ENCODE measurements around the gene PROX1. TPM values are rescaled to one million over a fixed set of nuclear protein-coding genes. Genes with fewer than 3 reads are reported as not detected.

PROX1 gene, protein sequence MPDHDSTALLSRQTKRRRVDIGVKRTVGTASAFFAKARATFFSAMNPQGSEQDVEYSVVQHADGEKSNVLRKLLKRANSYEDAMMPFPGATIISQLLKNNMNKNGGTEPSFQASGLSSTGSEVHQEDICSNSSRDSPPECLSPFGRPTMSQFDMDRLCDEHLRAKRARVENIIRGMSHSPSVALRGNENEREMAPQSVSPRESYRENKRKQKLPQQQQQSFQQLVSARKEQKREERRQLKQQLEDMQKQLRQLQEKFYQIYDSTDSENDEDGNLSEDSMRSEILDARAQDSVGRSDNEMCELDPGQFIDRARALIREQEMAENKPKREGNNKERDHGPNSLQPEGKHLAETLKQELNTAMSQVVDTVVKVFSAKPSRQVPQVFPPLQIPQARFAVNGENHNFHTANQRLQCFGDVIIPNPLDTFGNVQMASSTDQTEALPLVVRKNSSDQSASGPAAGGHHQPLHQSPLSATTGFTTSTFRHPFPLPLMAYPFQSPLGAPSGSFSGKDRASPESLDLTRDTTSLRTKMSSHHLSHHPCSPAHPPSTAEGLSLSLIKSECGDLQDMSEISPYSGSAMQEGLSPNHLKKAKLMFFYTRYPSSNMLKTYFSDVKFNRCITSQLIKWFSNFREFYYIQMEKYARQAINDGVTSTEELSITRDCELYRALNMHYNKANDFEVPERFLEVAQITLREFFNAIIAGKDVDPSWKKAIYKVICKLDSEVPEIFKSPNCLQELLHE
- 1 to 10 TPM; 6.8 to 9.9 (median 7.8) TPM for polyA plus RNA-seq (ENCODE audit: insufficient read length in 4 of 4)

DNA sequence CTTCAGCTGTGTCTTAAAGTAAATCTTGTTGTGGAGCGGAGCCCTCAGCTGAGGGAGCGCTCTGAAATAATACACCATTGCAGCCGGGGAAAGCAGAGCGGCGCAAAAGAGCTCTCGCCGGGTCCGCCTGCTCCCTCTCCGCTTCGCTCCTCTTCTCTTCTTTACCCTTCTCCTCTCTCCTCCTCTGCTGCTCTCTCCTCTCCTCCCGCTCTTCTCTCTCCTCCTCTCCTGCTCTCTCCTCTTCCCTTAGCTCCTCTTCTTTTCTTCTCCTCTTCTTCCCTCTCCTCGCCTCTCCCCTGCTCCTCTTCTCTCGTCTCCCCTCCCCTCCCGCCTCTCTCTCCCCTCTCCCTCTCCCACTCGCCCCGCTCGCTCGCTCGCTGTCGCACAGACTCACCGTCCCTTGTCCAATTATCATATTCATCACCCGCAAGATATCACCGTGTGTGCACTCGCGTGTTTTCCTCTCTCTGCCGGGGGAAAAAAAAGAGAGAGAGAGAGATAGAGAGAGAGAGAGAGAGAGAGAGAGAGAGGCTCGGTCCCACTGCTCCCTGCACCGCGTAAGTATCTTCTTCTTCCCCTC, at the start of gene PROX1:
Gene PROX1, plus strand, starts transcription at position 47 of the 580 bp plus-strand sequence. CDS start 8,563 bp downstream, outside the sequence.
- peak in 3 of 4 donors; percentile 83 to 89 (median 86) for DNase-seq (ENCODE audit: low read depth in 4 of 4, low spot score in 3 of 4)

DNA sequence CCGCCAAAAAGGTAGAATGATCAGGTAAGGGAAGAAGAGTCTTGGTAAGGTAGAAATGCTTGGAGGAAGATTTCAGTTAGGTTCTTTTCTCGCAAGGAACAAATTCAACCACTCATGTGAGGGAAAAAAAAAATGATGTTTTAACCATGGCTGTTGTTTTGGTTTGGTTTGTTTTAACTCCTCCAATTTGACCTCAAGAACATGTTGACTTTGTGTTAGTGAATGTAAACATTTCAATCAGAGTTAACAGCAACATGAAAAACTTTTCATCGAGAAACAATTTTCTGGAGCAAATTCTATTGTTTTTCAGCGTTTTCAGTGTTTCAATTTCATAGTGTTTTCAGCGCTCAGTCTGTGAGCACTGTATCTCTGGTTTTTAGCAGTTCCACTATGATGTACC, 49.0 kb upstream of the PROX1 start:
- no peak for DNase-seq (ENCODE audit: low read depth in 4 of 4, low spot score in 3 of 4)

DNA sequence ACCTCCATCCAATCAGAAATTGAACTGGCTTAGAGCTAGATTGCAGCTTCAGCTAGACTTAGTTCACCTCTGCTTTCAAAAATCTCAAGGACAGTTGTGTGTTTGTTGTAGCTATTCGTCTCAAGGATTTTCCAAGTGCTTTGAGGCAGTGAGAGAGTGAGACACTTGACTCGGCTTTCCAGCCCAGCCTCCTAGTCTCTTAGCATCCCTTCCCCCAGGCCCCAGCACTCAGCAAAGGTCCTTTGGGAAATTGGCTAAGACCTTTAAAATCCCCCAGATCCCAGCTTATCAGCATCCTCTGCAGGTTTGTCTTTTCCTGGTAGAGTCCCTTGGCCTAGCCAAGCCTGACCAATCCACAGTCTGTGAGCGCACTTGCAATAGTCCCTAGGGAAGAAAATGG, 47.9 kb upstream of the PROX1 start:
- no peak for DNase-seq (ENCODE audit: low read depth in 4 of 4, low spot score in 3 of 4)

DNA sequence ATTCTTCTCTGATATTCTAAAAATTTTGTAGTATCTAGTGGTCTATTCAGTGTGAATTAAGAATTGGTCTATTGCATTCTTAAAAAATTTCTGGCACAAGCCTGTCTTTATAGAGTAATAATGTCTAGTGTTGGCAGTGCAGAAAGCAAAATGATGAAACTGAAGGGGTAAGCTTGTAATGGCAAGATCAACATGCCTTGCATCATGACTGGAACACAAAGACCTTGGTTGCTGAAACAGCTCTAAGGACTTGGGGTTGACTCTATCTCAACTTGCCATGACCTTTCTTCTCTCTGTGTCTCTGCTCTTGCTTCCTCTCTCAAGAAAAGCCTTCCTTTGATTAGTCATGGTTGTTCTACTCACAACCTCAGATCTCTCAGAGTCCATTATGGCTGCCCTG, 46.8 kb upstream of the PROX1 start:
- DNase-seq (ENCODE audit: low read depth in 4 of 4, low spot score in 3 of 4) = no peak

DNA sequence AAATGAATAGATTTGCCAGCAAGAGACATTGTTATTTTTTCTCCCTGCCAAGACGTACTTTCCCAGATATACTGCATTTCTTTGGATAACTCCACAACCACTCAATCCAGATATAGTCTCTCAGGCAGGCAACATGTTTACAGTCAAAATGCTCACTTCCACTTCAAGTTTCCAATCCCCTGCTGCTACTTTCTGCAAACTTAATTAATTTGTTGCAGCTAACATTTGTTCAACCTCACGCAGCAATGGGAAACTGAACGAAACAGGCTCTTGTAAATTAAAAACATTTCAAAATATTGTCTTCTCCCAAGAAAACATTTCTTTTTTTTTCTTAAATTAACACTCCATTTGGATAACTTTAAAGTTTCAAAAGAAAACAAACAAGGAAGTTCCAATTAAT, 45.7 kb upstream of the PROX1 start:
- DNase-seq (ENCODE audit: low read depth in 4 of 4, low spot score in 3 of 4) = no peak

DNA sequence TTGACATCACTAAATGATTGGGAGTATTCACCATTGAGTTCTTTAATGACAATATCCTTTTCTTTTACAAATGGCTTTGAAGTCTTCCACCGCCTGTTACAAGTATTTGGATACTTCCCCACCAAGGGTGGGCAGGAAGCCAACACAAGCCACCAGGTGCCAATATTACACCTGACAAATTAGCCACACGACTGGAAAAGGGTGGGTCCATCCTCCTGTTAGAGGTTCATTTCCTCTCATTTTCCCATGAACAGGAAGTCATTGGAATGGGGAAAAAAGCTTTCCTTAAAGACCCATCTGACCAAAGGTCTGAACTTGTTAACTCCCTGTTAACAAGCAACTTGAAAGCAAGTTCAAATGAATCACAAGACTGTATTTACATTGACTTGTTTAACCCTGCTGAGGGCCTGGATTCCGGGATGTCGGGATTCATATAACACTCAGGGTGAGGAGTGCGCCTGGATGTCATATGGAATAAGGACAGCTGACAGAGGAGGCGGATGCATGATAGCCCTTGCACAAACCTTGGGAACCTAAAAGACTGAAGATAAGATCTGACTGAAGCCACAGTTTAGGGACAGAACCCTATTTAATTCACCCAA, 40.5 kb upstream of the PROX1 start:
- DNase-seq (ENCODE audit: low read depth in 4 of 4, low spot score in 3 of 4) = no peak

DNA sequence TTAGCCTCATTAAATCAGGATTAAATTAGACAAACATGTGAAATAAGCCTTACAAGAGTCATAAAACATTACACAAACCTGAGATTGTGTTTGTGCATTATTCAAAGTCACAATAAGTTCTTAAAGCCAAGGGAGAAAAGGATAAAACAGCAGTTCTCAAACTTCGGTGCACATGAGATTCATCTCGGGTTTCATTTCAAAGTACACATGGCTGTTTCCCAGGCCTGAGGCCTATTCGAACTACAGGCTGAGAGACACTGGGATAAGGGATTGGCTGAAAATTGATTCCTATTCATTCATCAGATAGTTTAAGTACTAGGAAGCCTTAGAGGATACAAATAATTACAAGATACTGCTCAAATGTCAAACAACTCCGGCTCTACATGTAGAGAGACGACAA, 35.9 kb upstream of the PROX1 start:
- no peak for DNase-seq (ENCODE audit: low read depth in 4 of 4, low spot score in 3 of 4)

DNA sequence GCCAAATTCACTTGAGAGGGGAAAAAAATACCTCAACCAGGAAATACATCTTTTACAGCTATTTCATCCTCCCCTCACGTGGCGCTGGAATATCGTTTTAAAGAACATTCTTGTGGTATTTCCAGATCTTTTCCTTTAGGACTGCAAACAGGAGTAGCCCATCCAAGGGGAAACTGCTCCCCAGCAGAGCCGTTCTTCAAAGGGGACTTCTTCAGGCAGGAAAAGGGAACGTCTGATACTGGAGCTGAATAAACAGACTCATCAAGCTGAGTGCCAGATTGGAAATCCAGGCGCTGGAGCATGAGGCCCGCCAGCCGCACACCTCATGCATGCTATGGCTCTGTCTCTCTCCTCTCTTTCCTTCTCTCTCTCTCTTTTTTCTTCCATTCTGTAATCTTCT, 34.0 kb upstream of the PROX1 start:
- no peak for DNase-seq (ENCODE audit: low read depth in 4 of 4, low spot score in 3 of 4)

DNA sequence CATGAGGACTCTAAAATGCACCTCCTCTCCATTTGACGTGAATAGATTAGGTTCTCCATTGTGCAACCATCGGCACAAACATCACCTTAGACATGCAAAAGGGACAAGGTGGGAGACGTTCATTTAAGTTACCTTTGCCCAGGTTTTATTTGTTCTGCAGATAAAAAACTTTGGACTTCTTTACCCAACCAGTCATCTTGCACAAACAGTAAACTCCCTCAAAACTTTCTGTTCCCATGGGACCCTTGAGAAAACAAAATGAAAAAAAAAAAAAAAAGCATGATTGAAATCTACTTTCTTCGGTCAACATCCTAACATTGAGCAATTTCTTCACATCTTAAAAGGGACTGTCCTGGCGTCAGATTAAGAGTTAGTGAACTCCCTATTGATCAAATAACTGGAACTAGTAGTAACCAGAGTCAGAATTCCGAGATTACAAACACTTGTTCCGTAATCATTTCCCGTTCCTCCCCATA, 31.4 kb upstream of the PROX1 start:
- DNase-seq (ENCODE audit: low read depth in 4 of 4, low spot score in 3 of 4) = no peak

DNA sequence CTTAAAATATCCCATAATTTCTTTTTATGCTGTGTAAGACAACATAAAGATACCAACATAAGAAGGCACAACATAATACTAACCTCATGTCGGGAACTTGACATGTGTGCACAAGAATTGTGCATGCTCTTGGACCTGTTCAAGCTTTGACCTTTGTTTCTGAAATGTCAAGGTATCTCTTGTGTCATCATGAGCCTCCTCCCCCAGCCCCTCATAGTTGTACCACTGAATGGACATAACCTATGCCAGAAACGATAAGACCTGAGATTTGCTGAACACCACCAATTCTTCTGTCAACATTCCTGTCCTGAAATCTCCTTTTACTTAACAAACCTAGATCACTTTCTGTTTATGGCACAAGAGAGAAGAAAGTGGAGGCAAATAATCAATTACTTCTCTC, 29.4 kb upstream of the PROX1 start:
- DNase-seq (ENCODE audit: low read depth in 4 of 4, low spot score in 3 of 4) = no peak

DNA sequence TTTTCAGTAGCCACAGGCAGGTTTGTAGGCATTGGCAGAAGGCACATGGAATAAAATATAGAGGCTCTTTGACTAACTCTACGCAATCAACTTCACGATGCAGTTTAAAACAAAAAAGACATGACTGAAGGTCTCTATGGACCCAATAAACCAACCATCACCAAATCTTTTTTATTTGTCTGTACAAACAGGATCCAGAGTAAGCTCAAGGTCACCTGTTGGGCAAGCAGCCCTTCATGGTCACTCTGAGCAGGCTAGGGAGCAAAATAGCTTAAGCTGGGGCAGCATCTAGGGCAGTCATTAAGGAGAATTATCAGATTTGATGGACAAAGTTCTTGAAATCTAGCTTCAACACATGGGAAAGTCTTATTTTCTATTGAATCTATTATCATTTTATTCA, 26.8 kb upstream of the PROX1 start:
- no peak for DNase-seq (ENCODE audit: low read depth in 4 of 4, low spot score in 3 of 4)

DNA sequence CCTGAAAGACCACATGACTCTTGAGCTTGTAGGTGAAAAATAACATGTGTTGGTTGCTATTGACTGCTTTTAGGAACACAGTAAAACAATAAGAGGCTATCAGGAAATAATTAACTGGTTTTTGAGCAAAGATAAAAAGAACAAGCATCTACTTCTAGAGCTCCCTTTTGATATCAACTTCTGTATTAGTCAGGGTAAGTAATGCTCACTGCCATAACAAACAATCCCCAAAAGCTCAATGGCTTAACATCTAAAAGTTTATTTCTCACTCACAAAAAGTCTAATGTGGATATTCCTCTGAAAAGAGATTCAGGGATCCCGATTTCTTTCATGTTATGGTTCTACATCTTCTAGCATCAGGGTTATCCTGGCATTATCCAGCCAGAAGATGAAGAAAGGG, 25.3 kb upstream of the PROX1 start:
- no peak for DNase-seq (ENCODE audit: low read depth in 4 of 4, low spot score in 3 of 4)

DNA sequence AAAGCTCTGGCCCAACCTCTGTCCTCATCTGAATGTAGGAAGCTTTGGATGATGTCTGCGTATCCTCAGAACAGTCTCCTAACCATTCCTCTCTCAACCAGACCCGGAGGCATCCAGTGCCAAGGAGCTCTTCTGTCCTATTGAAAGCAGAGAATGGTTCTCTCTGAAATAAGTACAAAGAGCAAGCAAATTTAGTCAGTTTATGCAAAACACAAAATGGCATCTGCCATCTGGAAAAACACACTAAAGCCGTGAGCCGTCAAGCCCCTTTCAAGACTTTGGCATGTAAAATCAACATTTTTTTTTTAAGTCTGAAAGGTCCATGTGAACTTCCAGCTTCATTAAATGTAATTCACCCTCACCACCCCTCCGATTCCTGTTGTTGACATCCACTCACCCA, 21.7 kb upstream of the PROX1 start:
- DNase-seq (ENCODE audit: low read depth in 4 of 4, low spot score in 3 of 4) = no peak

DNA sequence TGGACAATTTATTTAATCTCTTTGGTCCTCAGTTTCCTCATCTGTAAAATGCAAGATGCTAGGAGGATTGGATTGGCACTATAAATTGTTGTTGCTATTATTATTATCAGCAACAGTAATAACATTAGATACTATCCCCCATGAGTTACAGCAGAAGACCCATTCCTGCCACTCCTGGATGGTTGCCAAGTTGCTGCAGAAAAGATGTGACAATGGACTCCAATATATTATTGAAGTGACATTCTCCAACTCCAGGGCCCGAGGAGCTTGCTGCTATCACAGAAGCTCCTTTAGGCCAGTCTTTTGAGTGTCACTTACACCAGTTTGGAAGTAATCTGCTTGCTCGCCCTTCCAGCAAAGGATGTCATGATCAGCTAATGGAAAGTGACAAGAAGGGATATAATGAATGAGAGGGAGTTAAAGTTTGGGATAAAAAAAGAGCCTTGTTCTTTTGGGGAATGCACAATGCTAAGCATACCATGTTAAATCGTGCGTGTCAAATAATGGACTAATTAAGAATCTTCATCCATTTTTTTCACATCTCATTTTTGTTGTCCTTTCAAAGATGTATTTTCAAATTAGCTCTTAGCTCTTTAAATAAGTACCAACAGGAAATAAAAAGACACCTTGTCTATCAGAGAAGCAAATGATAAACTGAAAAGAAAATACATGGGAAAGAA, 19.5 kb upstream of the PROX1 start:
- no peak for DNase-seq (ENCODE audit: low read depth in 4 of 4, low spot score in 3 of 4)

DNA sequence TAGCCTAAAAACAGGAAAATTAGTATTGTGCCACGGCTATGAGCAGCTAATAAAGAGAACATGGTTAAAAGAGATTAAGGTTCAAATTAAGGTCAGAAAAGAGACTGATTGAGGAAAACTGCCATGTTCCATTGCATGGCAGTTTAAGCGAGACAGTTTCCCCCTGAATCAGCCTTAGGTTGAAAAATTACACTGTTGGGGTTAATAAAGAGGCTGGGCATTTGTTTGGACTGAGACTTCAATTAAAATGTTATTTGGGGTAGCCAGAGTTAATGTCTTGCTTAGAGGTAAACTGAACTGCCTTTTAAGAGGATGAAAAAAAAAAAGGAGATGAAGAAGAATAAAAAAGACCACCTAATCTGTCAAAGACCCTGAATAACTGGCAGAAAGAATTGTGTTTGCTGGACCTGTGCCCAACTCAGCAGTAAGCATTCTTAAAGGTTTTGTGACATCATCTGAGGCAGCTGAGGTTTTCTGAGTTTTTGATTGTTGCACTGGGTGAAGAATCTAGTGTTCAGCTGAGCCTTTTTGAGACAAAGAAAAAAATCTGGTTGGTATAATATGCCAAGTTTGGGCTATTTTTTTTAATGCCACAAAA, 17.7 kb upstream of the PROX1 start:
- no peak for DNase-seq (ENCODE audit: low read depth in 4 of 4, low spot score in 3 of 4)

DNA sequence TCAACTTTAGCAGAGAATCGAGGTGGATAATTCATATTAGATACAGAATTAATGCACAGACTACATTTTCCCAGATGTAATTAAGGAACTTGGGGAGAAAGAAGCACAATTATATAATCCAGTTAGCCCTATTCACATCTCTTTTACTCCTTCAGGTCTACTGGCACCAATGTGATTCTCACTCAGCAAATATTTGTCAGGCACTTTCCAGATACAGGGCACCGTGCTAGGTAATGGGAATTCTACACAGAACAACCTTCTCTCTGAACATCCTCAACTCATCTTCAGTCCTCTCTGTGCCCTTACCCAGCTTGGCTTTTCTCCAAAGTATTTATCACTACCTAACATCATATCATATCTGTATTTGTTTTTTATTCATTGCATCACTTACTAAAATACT, 15.6 kb upstream of the PROX1 start:
- DNase-seq (ENCODE audit: low read depth in 4 of 4, low spot score in 3 of 4) = no peak

DNA sequence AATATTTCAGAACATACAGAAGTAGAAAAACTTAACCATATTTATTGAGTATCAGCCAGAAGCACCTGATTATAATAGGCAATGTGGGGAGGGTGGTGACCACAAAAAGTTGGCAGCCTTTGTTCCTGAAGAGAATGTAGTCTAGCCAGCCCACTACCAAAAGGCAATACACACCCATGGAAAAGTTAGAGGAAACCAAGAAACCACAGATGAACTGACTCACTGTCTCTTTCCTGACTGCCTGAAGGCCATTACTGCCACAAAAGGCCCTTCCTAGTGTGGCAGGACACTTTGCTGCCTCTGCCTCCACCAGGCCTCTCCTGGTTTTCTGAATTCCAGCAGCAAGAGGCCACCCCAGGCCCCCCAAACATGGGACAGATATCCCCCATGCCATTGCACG, 14.6 kb upstream of the PROX1 start:
- DNase-seq (ENCODE audit: low read depth in 4 of 4, low spot score in 3 of 4) = no peak

DNA sequence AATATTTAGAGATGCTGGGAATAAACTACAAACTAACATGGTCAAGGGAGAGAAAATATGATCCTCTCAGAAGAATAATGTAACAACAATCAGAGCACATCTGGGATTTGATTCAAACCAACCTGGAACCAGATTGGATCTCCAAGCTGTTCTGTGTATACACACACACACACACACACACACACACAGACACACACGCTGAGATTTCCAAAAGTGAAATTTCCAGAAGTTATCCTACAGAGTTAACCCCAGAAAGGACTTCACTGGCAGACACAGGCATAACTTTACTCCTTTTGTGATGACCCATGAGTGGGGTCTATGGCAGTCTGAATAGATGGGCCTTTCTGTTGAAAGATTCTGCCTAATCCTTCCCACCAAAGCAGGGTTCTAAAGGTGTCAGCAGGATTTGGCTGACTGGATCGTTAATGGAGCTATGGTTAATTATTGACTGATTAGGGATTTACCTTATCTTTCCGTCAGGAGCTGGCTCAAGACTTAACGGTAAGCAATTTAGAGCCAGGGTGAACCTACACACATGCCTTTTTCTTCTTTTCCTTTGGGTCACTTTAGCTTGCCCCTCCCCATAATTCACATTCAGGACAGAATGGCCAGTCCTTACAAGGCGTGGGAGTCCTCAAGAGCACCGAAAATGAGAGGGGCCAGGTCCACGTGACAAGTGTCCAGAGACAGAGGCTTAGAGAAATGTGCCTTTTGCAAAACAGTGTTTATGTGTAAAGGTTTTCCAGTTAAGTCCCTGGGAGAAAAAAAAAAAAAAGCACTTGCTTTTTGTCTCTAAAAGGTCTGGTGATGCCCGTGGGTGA, 10.9 kb upstream of the PROX1 start:
- no peak for DNase-seq (ENCODE audit: low read depth in 4 of 4, low spot score in 3 of 4)

DNA sequence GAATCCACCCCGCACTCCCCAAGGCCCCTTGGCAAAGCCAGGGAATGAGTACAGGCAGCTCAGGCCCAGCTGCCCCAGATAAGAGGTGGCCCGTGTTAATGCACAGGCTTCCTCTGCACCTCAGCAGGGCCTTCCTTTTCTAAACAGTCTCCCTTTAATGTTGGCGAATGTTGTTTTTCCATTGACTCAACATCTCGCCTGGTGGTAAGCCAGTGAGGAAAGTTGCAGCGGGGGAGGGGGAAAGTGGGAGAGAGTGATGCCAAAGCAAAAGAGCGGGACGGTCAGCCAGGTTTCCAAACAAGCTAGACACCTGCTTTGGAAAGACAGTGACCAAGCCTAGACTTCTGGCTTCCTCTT, 10.3 kb upstream of the PROX1 start:
- no peak for DNase-seq (ENCODE audit: low read depth in 4 of 4, low spot score in 3 of 4)

Measured in right renal pelvis (tissue), 4 donors.